VCaP (cell line): ENCODE measurements around the gene OFD1.

ENCODE experiments used
- H3K27ac ChIP-seq: fragments of 450-650 bp; 2 replicates; pipeline ENCODE4 v1.5.1; 2017
- CTCF ChIP-seq: fragments of 450-650 bp; conservative IDR thresholded peaks from 2 replicates; pipeline ENCODE4 v1.5.1; 2017; ENCODE audit warnings: mild to moderate bottlenecking, moderate library complexity

The OFD1 gene

GRCh38 chrX:13703135-13703534 is 31.4 kb upstream of the OFD1 start:
- TF ChIP-seq CTCF, result no peak
- H3K27ac ChIP-seq, result no peak overlapping the region

- no peak for TF ChIP-seq CTCF
- H3K27ac ChIP-seq, result no peak overlapping the region
These were observed 31.0 kb upstream of the OFD1 start for GRCh38 chrX:13703589-13703988.

GRCh38 chrX:13711141-13711540 is 23.4 kb upstream of the OFD1 start:
- no peak for TF ChIP-seq CTCF
- no peak overlapping the region for H3K27ac ChIP-seq

DNA sequence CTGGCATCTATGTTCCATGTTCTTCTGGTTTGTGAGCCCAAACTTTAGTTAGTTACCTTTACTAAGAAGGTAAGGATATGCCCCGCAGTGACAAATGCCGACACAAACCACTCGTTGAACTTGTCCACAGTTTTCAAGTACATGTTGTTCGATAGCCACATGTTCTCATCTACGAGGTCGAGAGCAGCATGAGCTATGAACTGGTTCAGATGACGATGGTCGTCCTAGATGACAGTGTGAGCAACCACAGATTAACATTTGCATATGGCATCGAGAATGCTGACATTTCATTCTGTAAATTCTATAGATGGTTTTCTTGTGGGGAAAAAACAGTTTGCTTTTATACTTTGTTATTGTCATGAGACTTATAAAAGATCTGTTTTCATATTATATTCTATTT is 18.1 kb upstream of the OFD1 start:
- TF ChIP-seq CTCF, result no peak

DNA sequence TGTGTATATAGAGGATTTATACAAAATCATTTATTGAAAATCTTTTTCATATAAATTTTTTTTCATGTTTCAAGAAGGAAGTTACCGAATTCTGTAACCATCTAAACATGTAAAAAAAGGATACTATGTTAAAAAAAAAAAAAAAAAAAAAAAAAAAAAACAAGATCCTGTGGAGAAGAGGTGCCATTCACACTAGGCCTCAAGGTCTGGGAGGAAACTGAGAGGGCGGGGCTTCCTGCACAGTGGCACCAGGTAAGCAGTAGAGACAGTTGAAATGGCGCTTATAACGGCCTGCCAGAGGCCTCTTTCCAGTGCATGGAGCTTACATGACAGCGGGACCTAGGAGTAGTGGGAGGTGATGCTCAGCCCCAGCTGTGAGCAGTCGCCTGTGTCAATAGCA is 17.6 kb upstream of the OFD1 start:
- no peak for TF ChIP-seq CTCF
- no peak overlapping the region for H3K27ac ChIP-seq

More for the DNA sequence above, 18.1 kb upstream of the OFD1 start:
- H3K27ac ChIP-seq, result no peak overlapping the region

GRCh38 chrX:13717700-13718472 is 16.7 kb upstream of the OFD1 start:
- no peak for TF ChIP-seq CTCF
- H3K27ac ChIP-seq, result no peak overlapping the region

- no peak overlapping the region for H3K27ac ChIP-seq
- TF ChIP-seq CTCF, result no peak
These were observed 15.2 kb upstream of the OFD1 start for GRCh38 chrX:13719192-13719856.
